ENCODE results near the gene ZNF525. TPM values are rescaled to one million over a fixed set of nuclear protein-coding genes. Genes with fewer than 3 reads are reported as not detected.

The ZNF525 gene
- total and polyA plus RNA-seq, 7 donors: 0.18 to 2.1 (median 1.3) TPM

GRCh38 chr19:53388168-53388567 is 22.7 kb downstream of the ZNF525 start:
- DNase-seq: no peak
- intact Hi-C loops (cut with DNase I): no loop called here
- H3K27ac ChIP-seq: no peak overlapping the region
- H3K9me3 ChIP-seq: peaks cover 22% of the 10 kb centered on the region
- ATAC-seq: no peak
- WGBS, 3 donors: 72 to 80% (median 74%) methylated on average over 3 of the region's 3 CpGs
- peaks cover 0 to 10% (median 8%) of the 10 kb centered on the region in 3 donors for H3K27me3 ChIP-seq (ENCODE audit: insufficient read depth in 3 of 3, low read length in 2 of 3)
- no peaks in the 10 kb centered on the region for H3K4me1 ChIP-seq
- no peak overlapping the region for H3K4me3 ChIP-seq
- H3K36me3 ChIP-seq (ENCODE audit: insufficient read depth in 1 of 2, low read depth in 1 of 2): no peaks in the 10 kb centered on the region
- TF ChIP-seq CTCF (IDR thresholded peaks at IDR 0.05): no peak

GRCh38 chr19:53388904-53389303 is 23.4 kb downstream of the ZNF525 start:
- ATAC-seq (no peak), DNase-seq (no peak)
- H3K4me3 ChIP-seq: no peak overlapping the region
- H3K27me3 ChIP-seq (ENCODE audit: insufficient read depth in 3 of 3, low read length in 2 of 3): peaks cover 0 to 10% (median 8%) of the 10 kb centered on the region in 3 donors
- intact Hi-C loops (cut with DNase I): no loop called here
- WGBS, 3 donors: 81 to 91% (median 87%) methylated on average over 5 of the region's 5 CpGs
- H3K4me1 ChIP-seq: no peaks in the 10 kb centered on the region
- H3K36me3 ChIP-seq (ENCODE audit: insufficient read depth in 1 of 2, low read depth in 1 of 2): no peaks in the 10 kb centered on the region
- peaks cover 14% of the 10 kb centered on the region for H3K9me3 ChIP-seq
- no peak for TF ChIP-seq CTCF (IDR thresholded peaks at IDR 0.05)
- H3K27ac ChIP-seq: no peak overlapping the region

- no peaks in the 10 kb centered on the region for H3K4me1 ChIP-seq
- intact Hi-C loops (cut with DNase I): no loop called here
- H3K4me3 ChIP-seq: peak overlapping the region; percentile 39
- peaks cover 8% of the 10 kb centered on the region for H3K9me3 ChIP-seq
- no peaks in the 10 kb centered on the region for H3K36me3 ChIP-seq (ENCODE audit: insufficient read depth in 1 of 2, low read depth in 1 of 2)
- H3K27ac ChIP-seq: no peak overlapping the region
- WGBS, 3 donors: 30 to 41% (median 37%) methylated on average over 8 of the region's 8 CpGs
- H3K27me3 ChIP-seq (ENCODE audit: insufficient read depth in 3 of 3, low read length in 2 of 3): peaks cover 0 to 10% (median 8%) of the 10 kb centered on the region in 3 donors
- no peak for ATAC-seq
- DNase-seq: no peak
- TF ChIP-seq CTCF (IDR thresholded peaks at IDR 0.05): no peak
These were observed 24.1 kb downstream of the ZNF525 start for GRCh38 chr19:53389571-53389970.

GRCh38 chr19:53389978-53390377 is 24.5 kb downstream of the ZNF525 start:
- Histone ChIP-seq H3K4me3 (peak overlapping the region; percentile 39), H3K9me3 (peaks cover 4% of the 10 kb centered on the region), H3K27ac (no peak overlapping the region), H3K36me3 (ENCODE audit: insufficient read depth in 1 of 2, low read depth in 1 of 2) (no peaks in the 10 kb centered on the region), H3K4me1 (no peaks in the 10 kb centered on the region), H3K27me3 (ENCODE audit: insufficient read depth in 3 of 3, low read length in 2 of 3) (peaks cover 0 to 10% (median 8%) of the 10 kb centered on the region in 3 donors)
- ATAC-seq (no peak), DNase-seq (peak; percentile 17 to 52)
- WGBS, 3 donors: 12 to 22% (median 18%) methylated on average over 12 to 22 of the region's 22 CpGs
- intact Hi-C loops (cut with DNase I): loop anchor here in 1 of 2 donors (5.0 to 10.0 kb wide), 4 partner anchors 42 to 285 kb away; partner anchors contain the start of genes ZNF160, ZNF665, ZNF761 and ZNF813
- no peak for TF ChIP-seq CTCF (IDR thresholded peaks at IDR 0.05)

- H3K4me1 ChIP-seq: peaks cover 5% of the 10 kb centered on the region
- ATAC-seq (peak in 3 of 4 donors; percentile 27 to 47 (median 39)), DNase-seq (peak; percentile 59 to 75)
- peaks cover 0 to 19% of the 10 kb centered on the region in 2 donors for H3K36me3 ChIP-seq (ENCODE audit: insufficient read depth in 1 of 2, low read depth in 1 of 2)
- peaks cover 0 to 6% (median 0%) of the 10 kb centered on the region in 3 donors for H3K27me3 ChIP-seq (ENCODE audit: insufficient read depth in 3 of 3, low read length in 2 of 3)
- H3K4me3 ChIP-seq: peak overlapping the region; percentile 87
- no peaks in the 10 kb centered on the region for H3K9me3 ChIP-seq
- peak overlapping the region; percentile 57 for H3K27ac ChIP-seq
- TF ChIP-seq CTCF (IDR thresholded peaks at IDR 0.05): no peak
- 2 to 5% (median 5%) methylated on average over 18 of the region's 18 CpGs for WGBS, 3 donors
- intact Hi-C loops (cut with DNase I): loop anchor here in 1 of 2 donors (5.0 to 10.0 kb wide), 4 partner anchors 38 to 290 kb away; partner anchors contain the start of genes ZNF160, ZNF665, ZNF761 and ZNF813
These were observed 29.0 kb downstream of the ZNF525 start for GRCh38 chr19:53394522-53394973.

Data from psoas muscle (tissue), 8 donors.